Pancreas (tissue), 10 donors: Measurements from ENCODE around the gene RAB27B. TPM values are rescaled to one million over a fixed set of nuclear protein-coding genes. Genes with fewer than 3 reads are reported as not detected.

Source experiments
- ATAC-seq, 4 donors: fragments of 200-7000 bp; cut with Tn5 transposase; one replicate each; pipeline versions ENCODE4 v1.8.0 to v1.9.1; 2020; ENCODE audit warnings: mild to moderate bottlenecking in 4 of 4, moderate library complexity in 4 of 4
- DNase-seq, 6 donors: peaks; one replicate each; pipeline ENCODE4 v3.0.0-alpha.2; 2020
- FAIRE-seq: peaks from 2 replicates; lab custom pipeline; 2012; peaks lifted over from hg19 to GRCh38; lab: Jason Lieb, UNC
- H3K27ac ChIP-seq, 4 donors: fragments of 200-600 bp; sonication (generic); 1 replicate in 3 of 4; 2 replicates in 1 of 4; pipeline versions ENCODE4 v1.5.0 to v1.8.0; 2020
- H3K27me3 ChIP-seq, 4 donors: fragments of 200-600 bp; one replicate each; pipeline ENCODE4 v1.8.0; 2021
- H3K36me3 ChIP-seq, 3 donors: fragments of 200-600 bp; sonication (generic) in 1 of 3; one replicate each; pipeline versions ENCODE4 v1.5.0 to v1.8.0; 2020 to 2021
- H3K4me1 ChIP-seq, 3 donors: fragments of 200-600 bp; one replicate each; pipeline ENCODE4 v1.8.0; 2021
- H3K4me3 ChIP-seq, 4 donors: fragments of 200-600 bp; sonication (generic) in 2 of 4; one replicate each; pipeline versions ENCODE4 v1.5.0 to v1.8.0; 2020 to 2021
- H3K9me3 ChIP-seq, 4 donors: fragments of 200-600 bp; one replicate each; pipeline ENCODE4 v1.8.0; 2021
- WGBS, 2 donors: extraction: QIAGEN DNeasy Blood & Tissue Kit; methylation state at CpG; one replicate each; pipeline ENCODE4 v1.1.7; 2013; 5-methylcytosine and 5-hydroxymethylcytosine counted together
- intact Hi-C, 3 donors: fragments of 100-400 bp; cut with DNase I; formaldehyde crosslinking; loops; one replicate each; pipeline versions ENCODE4 v1.11.1 to v1.14.2; 2022
- polyA plus RNA-seq, 2 donors: library from polyadenylated mRNA; stranded (reverse); fragments of 200-250 nt; gene quantifications; one replicate each; pipeline ENCODE4 v1.2.3, GENCODE V29; 2013
- total RNA-seq, 6 donors: library from RNA; stranded (reverse); fragmentation: NEBNext Ultra II Directional in 4 of 6; extraction: Animal tissue kit (Norgen Biotek cat#: 25700) in 4 of 6; gene quantifications; one replicate each; pipeline versions ENCODE4 v1.2.1 to v1.2.4, GENCODE V29; 2021 to 2023
- TF ChIP-seq, protein P1 (sequence below), 4 donors: fragments of 200-600 bp; sonication (generic) in 3 of 4; IDR thresholded peaks; one replicate each; pipeline versions ENCODE4 v1.5.0 to v1.8.0; 2021; ENCODE audit warnings: antibody characterized with exemption in 4 of 4
- donor health status: healthy with polysubstance abuse.
- donor health status: DM: no; HTN: no; CAD: no; lungs with moderate emphysema.
- donor health status: DM: no; HTN: no; CAD: no.
- donor health status: control.
- donor health status: control.
- donor health status: Bipolar disorder and iron deficiency.
- donor health status: DM: yes; HTN: yes; CAD: no.
- donor health status: DM: no; HTN: no; CAD: no.
- donor health status: DM: no; HTN: no; CAD: no.
- donor health status: DM: yes; HTN: yes; CAD: no.

RAB27B gene
- total and polyA plus RNA-seq, 8 donors, result 0.61 to 12.9 (median 5.9) TPM

- intact Hi-C loops, result no loop called here
These were observed 89.8 kb downstream of the RAB27B start for GRCh38 chr18:54918060-54918459.

DNA sequence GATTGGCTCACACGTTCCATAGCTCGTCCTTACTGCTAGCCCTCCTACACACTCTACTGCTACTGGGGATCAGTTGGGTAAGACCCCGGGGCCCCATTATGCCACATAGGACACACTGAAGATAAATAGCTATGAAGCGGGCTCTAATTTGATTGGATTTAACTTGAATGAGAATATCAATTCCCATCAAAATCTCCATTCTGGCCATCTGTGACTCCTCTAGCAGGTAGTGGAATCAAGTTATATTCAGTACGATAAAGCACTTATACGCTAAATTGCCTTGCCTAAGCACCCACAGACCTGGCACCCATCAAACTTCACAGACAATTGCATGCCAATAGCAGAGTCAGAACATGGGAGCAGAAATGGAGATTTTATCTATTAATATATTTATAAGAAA lies 91.1 kb downstream of the RAB27B start:
- DNase-seq (no peak), ATAC-seq (no peak), FAIRE-seq (no peak)
- Histone ChIP-seq H3K36me3 (no peaks in the 10 kb centered on the region), H3K4me3 (no peak overlapping the region), H3K4me1 (no peaks in the 10 kb centered on the region), H3K27ac (no peak overlapping the region), H3K9me3 (no peaks in the 10 kb centered on the region), H3K27me3 (no peaks in the 10 kb centered on the region)
- intact Hi-C loops, result no loop called here
- WGBS, 2 donors, result 94 to 95% methylated on average over 6 of the region's 6 CpGs
- TF ChIP-seq, protein P1, sequence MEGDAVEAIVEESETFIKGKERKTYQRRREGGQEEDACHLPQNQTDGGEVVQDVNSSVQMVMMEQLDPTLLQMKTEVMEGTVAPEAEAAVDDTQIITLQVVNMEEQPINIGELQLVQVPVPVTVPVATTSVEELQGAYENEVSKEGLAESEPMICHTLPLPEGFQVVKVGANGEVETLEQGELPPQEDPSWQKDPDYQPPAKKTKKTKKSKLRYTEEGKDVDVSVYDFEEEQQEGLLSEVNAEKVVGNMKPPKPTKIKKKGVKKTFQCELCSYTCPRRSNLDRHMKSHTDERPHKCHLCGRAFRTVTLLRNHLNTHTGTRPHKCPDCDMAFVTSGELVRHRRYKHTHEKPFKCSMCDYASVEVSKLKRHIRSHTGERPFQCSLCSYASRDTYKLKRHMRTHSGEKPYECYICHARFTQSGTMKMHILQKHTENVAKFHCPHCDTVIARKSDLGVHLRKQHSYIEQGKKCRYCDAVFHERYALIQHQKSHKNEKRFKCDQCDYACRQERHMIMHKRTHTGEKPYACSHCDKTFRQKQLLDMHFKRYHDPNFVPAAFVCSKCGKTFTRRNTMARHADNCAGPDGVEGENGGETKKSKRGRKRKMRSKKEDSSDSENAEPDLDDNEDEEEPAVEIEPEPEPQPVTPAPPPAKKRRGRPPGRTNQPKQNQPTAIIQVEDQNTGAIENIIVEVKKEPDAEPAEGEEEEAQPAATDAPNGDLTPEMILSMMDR (IDR thresholded peaks at IDR 0.05), result no peak

More at GRCh38 chr18:54918060-54918459, 89.8 kb downstream of the RAB27B start:
- WGBS, 2 donors, result 88 to 94% methylated on average over 4 of the region's 4 CpGs
- no peaks in the 10 kb centered on the region for H3K9me3 ChIP-seq
- TF ChIP-seq, protein P1 (IDR thresholded peaks at IDR 0.05), result no peak
- H3K36me3 ChIP-seq, result no peaks in the 10 kb centered on the region
- no peak overlapping the region for H3K4me3 ChIP-seq
- no peaks in the 10 kb centered on the region for H3K4me1 ChIP-seq
- FAIRE-seq (no peak), DNase-seq (no peak), ATAC-seq (no peak)
- H3K27me3 ChIP-seq, result no peaks in the 10 kb centered on the region
- H3K27ac ChIP-seq, result no peak overlapping the region

- FAIRE-seq, result no peak
These were observed 95.2 kb downstream of the RAB27B start for GRCh38 chr18:54923339-54923956.

DNA sequence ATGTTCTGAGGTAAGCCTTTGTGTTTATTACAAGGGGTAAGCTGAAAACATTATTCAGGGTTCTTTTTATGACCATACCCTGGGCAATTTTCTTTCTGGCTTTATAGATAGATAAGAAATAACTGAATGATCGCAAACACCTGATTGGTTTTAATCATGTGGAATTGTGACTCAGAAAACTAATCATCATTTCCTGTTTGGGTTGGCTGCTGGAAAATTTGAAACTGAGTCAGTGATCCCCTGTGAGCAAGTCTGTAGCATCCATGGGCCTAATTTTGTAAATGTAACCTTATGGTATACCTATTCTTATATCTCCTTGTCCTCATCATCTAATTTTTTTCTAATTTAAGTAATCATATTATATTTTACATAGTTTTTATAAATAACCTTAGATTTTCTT lies 96.7 kb downstream of the RAB27B start:
- intact Hi-C loops, result no loop called here

More at GRCh38 chr18:54923339-54923956, 95.2 kb downstream of the RAB27B start:
- H3K27ac ChIP-seq, result no peak overlapping the region
- no peaks in the 10 kb centered on the region for H3K9me3 ChIP-seq
- TF ChIP-seq, protein P1 (IDR thresholded peaks at IDR 0.05), result no peak
- no peaks in the 10 kb centered on the region for H3K36me3 ChIP-seq
- DNase-seq (no peak), ATAC-seq (no peak)
- H3K27me3 ChIP-seq, result no peaks in the 10 kb centered on the region
- H3K4me3 ChIP-seq, result no peak overlapping the region
- no peaks in the 10 kb centered on the region for H3K4me1 ChIP-seq
- 86 to 88% methylated on average over 4 of the region's 4 CpGs for WGBS, 2 donors
- intact Hi-C loops, result no loop called here

More for the DNA sequence above, 96.7 kb downstream of the RAB27B start:
- TF ChIP-seq, protein P1 (IDR thresholded peaks at IDR 0.05), result no peak
- no peak overlapping the region for H3K27ac ChIP-seq
- FAIRE-seq (no peak), ATAC-seq (no peak), DNase-seq (no peak)
- H3K4me1 ChIP-seq, result no peaks in the 10 kb centered on the region
- WGBS, 2 donors, result 91 to 99% methylated on average over 1 of the region's 1 CpG
- H3K36me3 ChIP-seq, result no peaks in the 10 kb centered on the region
- no peaks in the 10 kb centered on the region for H3K27me3 ChIP-seq
- H3K9me3 ChIP-seq, result no peaks in the 10 kb centered on the region
- no peak overlapping the region for H3K4me3 ChIP-seq
